Lower lobe of right lung (tissue), 2 donors: ENCODE measurements around the gene NSG2. TPM values are rescaled to one million over a fixed set of nuclear protein-coding genes. Genes with fewer than 3 reads are reported as not detected.

Experiments
- ATAC-seq, 2 donors: fragments of 200-7000 bp; cut with Tn5 transposase; one replicate each; pipeline ENCODE4 v1.9.1; 2020 to 2022; ENCODE audit warnings: mild to moderate bottlenecking in 2 of 2, moderate library complexity in 2 of 2
- DNase-seq: peaks from one replicate; pipeline ENCODE4 v3.0.0-alpha.2; 2020
- H3K27ac ChIP-seq: fragments of 200-600 bp; one replicate; pipeline ENCODE4 v1.8.0; 2022
- H3K27me3 ChIP-seq: fragments of 200-600 bp; one replicate; pipeline ENCODE4 v1.8.0; 2022; ENCODE audit warnings: low read depth
- H3K36me3 ChIP-seq: fragments of 200-600 bp; one replicate; pipeline ENCODE4 v1.8.0; 2022; ENCODE audit warnings: mild to moderate bottlenecking
- H3K4me1 ChIP-seq: fragments of 200-600 bp; one replicate; pipeline ENCODE4 v1.8.0; 2022
- H3K4me3 ChIP-seq: fragments of 200-600 bp; one replicate; pipeline ENCODE4 v1.8.0; 2022; ENCODE audit warnings: mild to moderate bottlenecking
- H3K9me3 ChIP-seq: fragments of 200-600 bp; one replicate; pipeline ENCODE4 v1.8.0; 2022
- intact Hi-C: fragments of 100-400 bp; cut with DNase I; formaldehyde crosslinking; loops from one replicate; pipeline ENCODE4 v1.11.0; 2022
- total RNA-seq: library from RNA; stranded (reverse); fragmentation: NEBNext Ultra II Directional; extraction: Animal tissue kit (Norgen Biotek cat#: 25700); gene quantifications from one replicate; pipeline ENCODE4 v1.2.1, GENCODE V29; 2021
- TF ChIP-seq, protein P1 (sequence below): fragments of 200-600 bp; IDR thresholded peaks from one replicate; pipeline ENCODE4 v1.8.0; 2022; ENCODE audit warnings: antibody characterized with exemption, mild to moderate bottlenecking
- donor health status: DM: no; HTN: yes; CAD: no; lungs with severe emphysema.

The NSG2 gene
- total RNA-seq, 1 donor from 2014 or later: not detected

DNA sequence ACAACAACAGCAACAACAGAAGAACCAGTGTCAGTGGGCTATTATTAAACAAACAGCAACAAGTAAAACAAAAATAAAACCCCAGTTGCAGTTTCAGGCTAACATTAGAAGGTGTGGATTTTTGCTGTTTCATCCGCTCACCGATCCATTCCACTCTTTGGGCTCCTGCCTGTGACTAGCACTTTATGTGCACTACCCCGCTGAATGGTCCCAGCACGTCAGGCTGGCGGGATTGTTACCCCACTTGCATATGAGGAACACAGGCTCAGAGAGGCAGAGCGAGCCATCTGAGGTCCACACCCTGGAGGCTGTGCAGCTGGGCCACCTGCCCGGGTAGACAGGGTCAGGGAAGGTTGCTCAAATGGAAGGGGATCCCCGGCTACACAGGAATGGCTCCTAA is 26.0 kb downstream of the NSG2 start:
- Histone ChIP-seq H3K27ac (no peak overlapping the region), H3K27me3 (no peaks in the 10 kb centered on the region), H3K36me3 (no peaks in the 10 kb centered on the region), H3K4me3 (no peak overlapping the region), H3K9me3 (no peaks in the 10 kb centered on the region), H3K4me1 (no peaks in the 10 kb centered on the region)
- intact Hi-C loops: no loop called here
- DNase-seq (no peak), ATAC-seq (no peak)
- TF ChIP-seq, protein P1, sequence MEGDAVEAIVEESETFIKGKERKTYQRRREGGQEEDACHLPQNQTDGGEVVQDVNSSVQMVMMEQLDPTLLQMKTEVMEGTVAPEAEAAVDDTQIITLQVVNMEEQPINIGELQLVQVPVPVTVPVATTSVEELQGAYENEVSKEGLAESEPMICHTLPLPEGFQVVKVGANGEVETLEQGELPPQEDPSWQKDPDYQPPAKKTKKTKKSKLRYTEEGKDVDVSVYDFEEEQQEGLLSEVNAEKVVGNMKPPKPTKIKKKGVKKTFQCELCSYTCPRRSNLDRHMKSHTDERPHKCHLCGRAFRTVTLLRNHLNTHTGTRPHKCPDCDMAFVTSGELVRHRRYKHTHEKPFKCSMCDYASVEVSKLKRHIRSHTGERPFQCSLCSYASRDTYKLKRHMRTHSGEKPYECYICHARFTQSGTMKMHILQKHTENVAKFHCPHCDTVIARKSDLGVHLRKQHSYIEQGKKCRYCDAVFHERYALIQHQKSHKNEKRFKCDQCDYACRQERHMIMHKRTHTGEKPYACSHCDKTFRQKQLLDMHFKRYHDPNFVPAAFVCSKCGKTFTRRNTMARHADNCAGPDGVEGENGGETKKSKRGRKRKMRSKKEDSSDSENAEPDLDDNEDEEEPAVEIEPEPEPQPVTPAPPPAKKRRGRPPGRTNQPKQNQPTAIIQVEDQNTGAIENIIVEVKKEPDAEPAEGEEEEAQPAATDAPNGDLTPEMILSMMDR: no peak

GRCh38 chr5:174073122-174073660 is 27.7 kb downstream of the NSG2 start:
- H3K27ac ChIP-seq: no peak overlapping the region
- H3K36me3 ChIP-seq: no peaks in the 10 kb centered on the region
- no peaks in the 10 kb centered on the region for H3K9me3 ChIP-seq
- no peaks in the 10 kb centered on the region for H3K4me1 ChIP-seq
- H3K27me3 ChIP-seq: no peaks in the 10 kb centered on the region
- no peak overlapping the region for H3K4me3 ChIP-seq
- intact Hi-C loops: no loop called here
- ATAC-seq: no peak
- TF ChIP-seq, protein P1: no peak
- DNase-seq: no peak

GRCh38 chr5:174074369-174074768 is 28.9 kb downstream of the NSG2 start:
- H3K4me3 ChIP-seq: no peak overlapping the region
- no peaks in the 10 kb centered on the region for H3K9me3 ChIP-seq
- no peaks in the 10 kb centered on the region for H3K27me3 ChIP-seq
- intact Hi-C loops: no loop called here
- H3K4me1 ChIP-seq: no peaks in the 10 kb centered on the region
- DNase-seq: no peak
- H3K36me3 ChIP-seq: no peaks in the 10 kb centered on the region
- H3K27ac ChIP-seq: no peak overlapping the region
- ATAC-seq: no peak
- TF ChIP-seq, protein P1: no peak

DNA sequence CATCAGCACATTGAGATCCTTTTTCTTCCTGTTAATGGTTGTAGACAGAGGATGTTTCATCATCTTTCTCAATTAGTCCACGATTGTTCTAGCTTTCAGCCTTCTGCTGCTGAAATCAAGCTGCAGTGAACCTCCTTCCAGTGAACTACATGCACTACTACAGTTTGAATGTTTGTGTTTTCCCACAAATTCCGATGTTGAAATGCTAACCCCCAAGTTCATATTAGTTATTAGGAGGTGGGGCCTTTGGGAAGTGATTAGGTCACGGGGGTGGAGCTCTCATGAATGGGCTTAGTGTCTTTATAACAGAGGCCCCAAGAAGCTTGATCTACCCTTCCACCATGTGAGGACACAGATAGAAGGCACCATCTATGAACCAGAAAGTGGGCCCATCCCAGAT is 32.9 kb downstream of the NSG2 start:
- Histone ChIP-seq H3K27me3 (no peaks in the 10 kb centered on the region), H3K4me1 (no peaks in the 10 kb centered on the region), H3K4me3 (no peak overlapping the region), H3K36me3 (no peaks in the 10 kb centered on the region), H3K9me3 (no peaks in the 10 kb centered on the region), H3K27ac (no peak overlapping the region)
- TF ChIP-seq, protein P1: no peak
- intact Hi-C loops: no loop called here
- DNase-seq (no peak), ATAC-seq (no peak)

DNA sequence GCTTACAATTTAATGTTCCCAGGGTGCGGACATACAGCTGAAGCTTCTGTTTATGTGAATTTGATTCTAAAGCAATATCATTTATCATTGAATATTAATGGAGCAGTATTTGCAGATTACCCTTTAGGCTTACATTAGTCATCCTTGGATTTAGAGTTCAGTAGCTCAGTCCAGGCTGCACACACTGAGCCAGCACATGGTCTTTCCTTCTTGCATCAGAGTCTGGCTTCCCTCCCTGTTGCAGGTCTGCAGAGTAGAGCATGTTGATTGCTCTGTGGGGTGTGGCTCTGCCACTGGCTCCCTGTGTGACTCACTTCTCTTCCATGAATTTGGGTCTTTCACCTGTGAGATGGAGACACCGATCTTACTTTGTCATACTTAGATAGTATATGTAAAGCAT is 36.8 kb downstream of the NSG2 start:
- TF ChIP-seq, protein P1: no peak
- Histone ChIP-seq H3K27ac (no peak overlapping the region), H3K36me3 (no peaks in the 10 kb centered on the region), H3K4me3 (no peak overlapping the region), H3K27me3 (no peaks in the 10 kb centered on the region), H3K4me1 (no peaks in the 10 kb centered on the region), H3K9me3 (no peaks in the 10 kb centered on the region)
- ATAC-seq (no peak), DNase-seq (no peak)
- intact Hi-C loops: no loop called here
